Ishikawa (cell line): ENCODE data around the gene OMD.

Experiments used
- CEBPB ChIP-seq: IDR thresholded peaks from 2 replicates; pipeline ENCODE4 v1.6.1; 2012
- CREB1 ChIP-seq: IDR thresholded peaks from 2 replicates; pipeline ENCODE4 v1.6.1; 2012; ENCODE audit warnings: low read depth
- EGR1 ChIP-seq: IDR thresholded peaks from 2 replicates; pipeline ENCODE4 v1.6.1; 2012
- EP300 ChIP-seq: IDR thresholded peaks from 2 replicates; pipeline ENCODE4 v1.6.1; 2012; ENCODE audit warnings: borderline replicate concordance
- FOXM1 ChIP-seq: IDR thresholded peaks from 2 replicates; pipeline ENCODE4 v1.6.1; 2012; ENCODE audit warnings: low read depth, borderline replicate concordance
- NFIC ChIP-seq: IDR thresholded peaks from 2 replicates; pipeline ENCODE4 v1.6.1; 2012
- RAD21 ChIP-seq: IDR thresholded peaks from 2 replicates; pipeline ENCODE4 v1.6.1; 2012; ENCODE audit warnings: low read depth
- TAF1 ChIP-seq: IDR thresholded peaks from 2 replicates; pipeline ENCODE4 v1.6.1; 2012; ENCODE audit warnings: low read depth, mild to moderate bottlenecking
- TCF12 ChIP-seq: IDR thresholded peaks from 2 replicates; pipeline ENCODE4 v1.6.1; 2012; ENCODE audit warnings: low read depth
- TEAD4 ChIP-seq: IDR thresholded peaks from 2 replicates; pipeline ENCODE4 v1.6.1; 2012
- YY1 ChIP-seq: IDR thresholded peaks from 2 replicates; pipeline ENCODE4 v1.6.1; 2012; ENCODE audit warnings: low read depth
- ZBTB7A ChIP-seq: IDR thresholded peaks from 2 replicates; pipeline ENCODE4 v1.6.1; 2012; ENCODE audit warnings: low read depth
- TF ChIP-seq, protein P1 (sequence below): IDR thresholded peaks from 2 replicates; pipeline ENCODE4 v1.6.1; 2012; ENCODE audit warnings: low read depth, mild to moderate bottlenecking
- TF ChIP-seq, protein P2 (sequence below): IDR thresholded peaks from 2 replicates; pipeline ENCODE4 v1.6.1; 2012
- TF ChIP-seq, protein P3 (sequence below): IDR thresholded peaks from 2 replicates; pipeline ENCODE4 v1.6.1; 2012

Gene OMD

DNA sequence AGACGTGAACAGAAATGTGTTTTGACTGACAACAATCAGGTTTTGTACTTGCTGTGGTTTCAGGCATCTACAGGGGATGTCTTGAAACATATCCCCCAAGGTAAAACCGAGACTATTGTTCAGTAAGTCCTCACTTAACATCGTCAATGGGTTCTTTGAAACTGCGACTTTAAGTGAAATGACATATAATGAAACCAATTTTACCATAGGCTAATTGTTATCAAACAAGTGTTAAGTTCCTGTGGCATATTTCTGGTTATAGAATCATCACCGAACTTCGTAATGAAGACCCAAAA lies 16.4 kb upstream of the OMD start:
- TF ChIP-seq YY1 (no peak), CEBPB (no peak), TAF1 (no peak), TEAD4 (no peak), NFIC (no peak), CREB1 (no peak), TCF12 (no peak), EP300 (no peak), EGR1 (no peak), FOXM1 (no peak), ZBTB7A (no peak), RAD21 (no peak)
- TF ChIP-seq, protein P1, sequence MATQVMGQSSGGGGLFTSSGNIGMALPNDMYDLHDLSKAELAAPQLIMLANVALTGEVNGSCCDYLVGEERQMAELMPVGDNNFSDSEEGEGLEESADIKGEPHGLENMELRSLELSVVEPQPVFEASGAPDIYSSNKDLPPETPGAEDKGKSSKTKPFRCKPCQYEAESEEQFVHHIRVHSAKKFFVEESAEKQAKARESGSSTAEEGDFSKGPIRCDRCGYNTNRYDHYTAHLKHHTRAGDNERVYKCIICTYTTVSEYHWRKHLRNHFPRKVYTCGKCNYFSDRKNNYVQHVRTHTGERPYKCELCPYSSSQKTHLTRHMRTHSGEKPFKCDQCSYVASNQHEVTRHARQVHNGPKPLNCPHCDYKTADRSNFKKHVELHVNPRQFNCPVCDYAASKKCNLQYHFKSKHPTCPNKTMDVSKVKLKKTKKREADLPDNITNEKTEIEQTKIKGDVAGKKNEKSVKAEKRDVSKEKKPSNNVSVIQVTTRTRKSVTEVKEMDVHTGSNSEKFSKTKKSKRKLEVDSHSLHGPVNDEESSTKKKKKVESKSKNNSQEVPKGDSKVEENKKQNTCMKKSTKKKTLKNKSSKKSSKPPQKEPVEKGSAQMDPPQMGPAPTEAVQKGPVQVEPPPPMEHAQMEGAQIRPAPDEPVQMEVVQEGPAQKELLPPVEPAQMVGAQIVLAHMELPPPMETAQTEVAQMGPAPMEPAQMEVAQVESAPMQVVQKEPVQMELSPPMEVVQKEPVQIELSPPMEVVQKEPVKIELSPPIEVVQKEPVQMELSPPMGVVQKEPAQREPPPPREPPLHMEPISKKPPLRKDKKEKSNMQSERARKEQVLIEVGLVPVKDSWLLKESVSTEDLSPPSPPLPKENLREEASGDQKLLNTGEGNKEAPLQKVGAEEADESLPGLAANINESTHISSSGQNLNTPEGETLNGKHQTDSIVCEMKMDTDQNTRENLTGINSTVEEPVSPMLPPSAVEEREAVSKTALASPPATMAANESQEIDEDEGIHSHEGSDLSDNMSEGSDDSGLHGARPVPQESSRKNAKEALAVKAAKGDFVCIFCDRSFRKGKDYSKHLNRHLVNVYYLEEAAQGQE, result no peak
- TF ChIP-seq, protein P2, sequence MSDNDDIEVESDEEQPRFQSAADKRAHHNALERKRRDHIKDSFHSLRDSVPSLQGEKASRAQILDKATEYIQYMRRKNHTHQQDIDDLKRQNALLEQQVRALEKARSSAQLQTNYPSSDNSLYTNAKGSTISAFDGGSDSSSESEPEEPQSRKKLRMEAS, result no peak
- TF ChIP-seq, protein P3, sequence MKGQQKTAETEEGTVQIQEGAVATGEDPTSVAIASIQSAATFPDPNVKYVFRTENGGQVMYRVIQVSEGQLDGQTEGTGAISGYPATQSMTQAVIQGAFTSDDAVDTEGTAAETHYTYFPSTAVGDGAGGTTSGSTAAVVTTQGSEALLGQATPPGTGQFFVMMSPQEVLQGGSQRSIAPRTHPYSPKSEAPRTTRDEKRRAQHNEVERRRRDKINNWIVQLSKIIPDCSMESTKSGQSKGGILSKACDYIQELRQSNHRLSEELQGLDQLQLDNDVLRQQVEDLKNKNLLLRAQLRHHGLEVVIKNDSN, result no peak

DNA sequence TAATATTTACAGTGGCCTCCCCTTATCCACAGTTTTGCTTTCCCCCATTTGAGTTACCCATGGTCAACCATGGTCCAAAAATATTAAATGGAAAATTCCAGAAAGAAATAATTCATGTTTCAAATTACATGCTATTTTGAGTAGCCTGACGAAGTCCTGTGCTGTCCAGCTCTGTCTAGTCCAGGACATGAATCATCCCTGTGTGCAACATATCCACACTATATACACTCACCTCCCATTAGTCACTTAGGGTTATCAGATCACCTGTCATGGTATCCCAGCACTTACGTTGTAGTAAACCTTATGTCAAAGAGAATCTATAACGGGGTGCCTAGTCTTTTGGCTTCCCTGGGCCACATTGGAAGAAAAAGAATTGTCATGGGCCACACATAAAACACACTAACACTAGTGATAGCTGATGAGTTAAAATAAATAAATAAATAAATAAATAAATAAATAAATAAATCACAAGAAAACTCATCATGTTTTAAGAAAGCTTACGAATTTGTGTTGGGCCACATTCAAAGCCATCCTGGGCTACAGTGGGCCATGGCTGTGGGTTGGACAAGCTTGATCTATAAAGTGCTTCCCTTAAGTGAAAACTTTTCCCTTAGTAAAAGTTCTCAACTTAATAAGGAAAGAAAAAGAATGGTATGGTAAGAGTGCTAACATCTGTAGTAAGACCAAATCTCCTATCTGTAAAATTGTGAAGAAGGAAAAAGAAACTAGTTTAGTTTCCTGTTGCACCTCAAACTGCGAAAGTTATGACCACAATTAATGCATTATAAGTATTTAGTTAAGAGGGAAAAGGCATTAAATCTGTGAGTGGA lies 15.9 kb upstream of the OMD start:
- TF ChIP-seq EP300, result no peak
- TF ChIP-seq TEAD4, result no peak
- TF ChIP-seq CEBPB, result no peak
- TF ChIP-seq, protein P2, result no peak
- TF ChIP-seq EGR1, result no peak

DNA sequence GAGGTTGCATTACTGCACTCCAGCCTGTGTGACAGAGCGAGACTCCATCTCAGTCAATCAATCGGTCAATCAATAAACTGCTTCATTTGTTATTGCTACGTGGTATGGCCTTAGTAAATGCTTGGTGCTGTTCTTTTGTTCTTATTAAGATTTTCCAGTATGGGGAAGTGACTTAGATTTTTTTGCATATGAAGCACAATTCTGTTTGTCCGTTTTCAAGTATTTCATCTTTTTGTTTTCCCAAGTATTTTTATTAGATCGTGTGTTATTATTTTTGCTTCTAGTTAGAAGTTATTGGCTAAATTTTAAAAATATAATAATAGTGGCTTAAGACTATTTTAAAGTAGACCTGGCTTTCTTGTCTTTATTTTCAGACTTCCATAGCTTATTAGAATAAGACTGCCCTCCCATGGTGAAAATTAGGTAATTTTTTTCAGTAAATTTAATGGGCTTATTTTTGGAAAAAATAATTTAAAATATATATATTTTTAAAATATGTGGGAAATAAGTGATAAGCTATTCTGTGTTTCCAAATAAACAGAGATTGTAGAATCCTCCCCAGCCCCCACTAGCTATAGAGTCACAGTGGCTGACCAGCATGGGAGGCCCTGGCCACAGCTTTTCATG lies 14.7 kb upstream of the OMD start:
- no peak for TF ChIP-seq EGR1
- TF ChIP-seq EP300, result no peak
- TF ChIP-seq YY1, result no peak
- TF ChIP-seq CREB1, result no peak
- TF ChIP-seq, protein P2, result no peak
- TF ChIP-seq TCF12, result no peak
- TF ChIP-seq TEAD4, result no peak
- TF ChIP-seq, protein P1, result no peak
- TF ChIP-seq, protein P3, result no peak
- TF ChIP-seq FOXM1, result no peak
- TF ChIP-seq RAD21, result no peak

DNA sequence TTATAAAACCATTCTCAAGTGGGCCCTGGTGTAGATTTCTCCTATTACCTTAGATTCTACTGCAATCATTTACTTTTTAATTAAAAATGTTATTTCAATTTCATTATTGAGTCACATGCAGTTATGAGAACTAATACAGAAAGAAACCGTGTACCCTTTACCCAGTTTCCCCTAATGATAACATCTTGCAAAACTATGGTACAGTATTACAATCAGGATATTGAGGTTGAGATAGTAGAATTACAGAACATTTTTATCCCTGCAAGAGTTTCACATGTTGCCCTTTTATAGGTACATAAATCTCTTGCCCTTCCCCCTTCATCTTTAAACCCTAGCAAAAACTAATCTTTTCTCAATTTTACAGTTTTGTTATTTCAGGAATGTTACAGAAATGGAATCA lies 11.0 kb upstream of the OMD start:
- no peak for TF ChIP-seq CREB1
- TF ChIP-seq, protein P3, result no peak
- TF ChIP-seq EP300, result no peak
- TF ChIP-seq TCF12, result no peak
- no peak for TF ChIP-seq TAF1

DNA sequence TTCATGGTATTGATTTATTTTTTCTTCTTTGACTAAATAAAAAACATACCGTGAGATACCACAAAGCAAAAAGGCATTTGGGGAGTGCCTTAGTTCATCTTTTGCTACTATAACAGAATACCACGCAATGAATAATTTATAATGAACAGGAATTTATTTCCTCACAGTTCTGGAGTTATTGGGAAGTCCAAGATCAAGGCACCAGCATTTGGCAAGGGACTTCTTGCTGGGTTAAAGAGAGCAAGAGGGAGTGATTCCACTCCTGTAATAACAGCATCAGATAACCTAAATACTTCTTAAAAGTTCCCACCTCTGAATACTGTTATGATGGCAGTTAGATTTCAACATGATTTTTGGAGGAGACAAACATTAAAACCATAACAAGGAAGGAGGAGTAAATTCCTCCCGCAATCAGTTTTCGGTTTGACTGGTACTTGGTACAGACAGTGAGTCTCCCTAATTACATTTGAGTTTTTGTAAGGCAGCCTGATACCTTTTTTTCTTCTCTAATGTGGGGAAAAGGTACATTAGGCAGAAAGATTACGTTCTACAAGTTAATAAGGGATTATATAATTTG lies 8.8 kb upstream of the OMD start:
- TF ChIP-seq ZBTB7A (no peak), NFIC (no peak), TAF1 (no peak), RAD21 (no peak), TCF12 (no peak), TEAD4 (no peak), CREB1 (no peak), EP300 (no peak), EGR1 (no peak), FOXM1 (no peak), CEBPB (no peak), YY1 (no peak)
- TF ChIP-seq, protein P3, result no peak
- TF ChIP-seq, protein P1, result no peak
- TF ChIP-seq, protein P2, result no peak
